Stimulated activated CD8-positive, alpha-beta memory T cell treated with anti-CD3 and anti-CD28 coated beads, Interleukin-4, amount 100 ng/mL, for 24 hours (primary cell): Measurements from ENCODE around the gene SH2D1B.
"Not testable (repeated sequence)": the region's sequence is repeated elsewhere in the genome, so short reads cannot be mapped to it uniquely, and the experiment has no call there.

Source experiments
- DNase-seq: peaks from one replicate; pipeline ENCODE4 v3.0.0-alpha.2; 2020; ENCODE audit warnings: low read depth

The SH2D1B gene, protein sequence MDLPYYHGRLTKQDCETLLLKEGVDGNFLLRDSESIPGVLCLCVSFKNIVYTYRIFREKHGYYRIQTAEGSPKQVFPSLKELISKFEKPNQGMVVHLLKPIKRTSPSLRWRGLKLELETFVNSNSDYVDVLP

DNA sequence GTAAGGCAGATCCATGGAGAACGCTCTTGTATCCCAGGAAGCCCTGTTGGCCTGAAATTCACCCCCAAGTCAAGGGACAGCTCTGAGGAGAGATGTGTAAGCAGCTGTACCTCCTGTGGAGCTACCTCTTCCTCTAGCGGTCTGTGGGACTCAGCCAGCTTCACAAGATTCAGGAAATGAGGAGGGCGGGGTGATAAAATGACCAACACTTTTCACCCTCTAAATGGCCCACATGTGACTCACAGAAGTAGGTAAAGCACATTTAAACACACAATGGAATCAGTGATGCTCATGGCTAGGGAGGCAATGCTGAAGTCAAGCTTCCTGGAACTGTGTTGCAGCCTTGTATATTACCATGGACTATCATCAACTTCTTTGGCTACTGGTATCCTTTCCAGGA is at the start of gene SH2D1B:
Gene SH2D1B (minus strand): TSS at position 135 of the 400 bp plus-strand sequence. CDS start 120 bp downstream, at position 15.
- DNase-seq = no peak

DNA sequence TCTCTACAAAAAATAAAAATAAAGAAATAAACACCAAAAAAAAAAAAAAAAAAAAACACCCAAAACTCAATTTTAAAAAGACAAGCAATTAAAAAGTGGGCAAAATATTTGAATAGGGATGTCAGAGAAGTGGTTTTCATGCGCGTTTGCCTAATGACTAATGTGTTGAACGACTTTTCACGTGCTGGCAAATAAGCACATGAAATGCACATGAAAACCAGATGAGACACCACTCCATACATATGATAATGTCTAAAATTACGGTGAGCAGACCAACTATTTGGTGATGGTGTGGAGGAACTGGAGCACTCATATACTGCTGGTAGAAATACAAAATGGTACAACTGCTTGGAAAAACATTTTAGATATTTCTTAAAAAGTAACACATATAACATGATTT is 46.3 kb upstream of the SH2D1B start:
- DNase-seq = no peak

DNA sequence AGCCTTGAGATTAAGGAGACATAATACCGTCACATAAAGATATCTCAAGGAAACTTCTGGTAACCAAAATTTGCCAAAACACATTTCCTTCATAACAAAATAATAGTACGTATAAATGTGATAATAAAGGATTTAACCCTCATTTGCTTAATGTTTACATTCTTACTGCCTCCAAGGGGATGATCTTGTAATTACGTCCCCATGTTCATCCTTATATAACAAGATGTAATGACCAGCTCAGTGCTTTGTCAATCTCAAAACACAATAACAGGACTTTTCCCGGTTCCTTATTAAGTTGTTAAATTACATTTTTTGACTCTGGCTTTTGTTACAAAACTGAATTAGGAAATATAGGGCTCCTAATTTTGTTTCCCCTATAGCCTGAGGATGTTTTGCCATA is 44.4 kb upstream of the SH2D1B start:
- DNase-seq = no peak

DNA sequence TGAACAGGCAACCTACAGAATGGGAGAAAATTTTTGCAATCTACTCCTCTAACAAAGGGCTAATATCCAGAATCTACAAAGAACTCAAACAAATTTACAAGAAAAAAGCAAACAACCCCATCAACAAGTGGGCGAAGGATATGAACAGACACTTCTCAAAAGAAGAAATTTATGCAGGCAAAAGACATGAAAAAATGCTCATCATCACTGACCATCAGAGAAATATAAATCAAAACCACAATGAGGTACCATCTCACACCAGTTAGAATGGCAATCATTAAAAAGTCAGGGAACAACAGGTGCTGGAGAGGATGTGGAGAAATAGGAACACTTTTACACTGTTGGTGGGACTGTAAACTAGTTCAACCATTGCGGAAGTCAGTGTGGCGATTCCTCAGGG is 42.4 kb upstream of the SH2D1B start:
- not testable (repeated sequence) for DNase-seq

DNA sequence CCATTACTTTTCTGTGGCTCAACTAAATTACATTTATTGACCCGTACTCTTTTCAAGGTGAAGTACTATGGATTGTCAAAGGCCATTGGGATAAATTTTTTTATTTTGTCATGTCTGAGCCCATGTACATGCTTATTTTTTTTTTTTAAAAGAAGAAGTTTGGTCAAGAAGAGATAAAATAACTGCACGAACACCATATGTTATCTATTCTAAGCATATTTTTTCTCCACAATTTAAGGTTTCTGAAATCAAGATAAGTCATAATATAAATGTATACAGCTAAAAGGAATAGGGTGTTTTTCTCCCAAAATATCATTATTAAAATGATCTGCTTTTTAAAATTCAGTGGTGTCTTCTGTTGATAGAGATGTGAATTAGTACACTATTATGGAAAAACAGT is 35.0 kb upstream of the SH2D1B start:
- no peak for DNase-seq

DNA sequence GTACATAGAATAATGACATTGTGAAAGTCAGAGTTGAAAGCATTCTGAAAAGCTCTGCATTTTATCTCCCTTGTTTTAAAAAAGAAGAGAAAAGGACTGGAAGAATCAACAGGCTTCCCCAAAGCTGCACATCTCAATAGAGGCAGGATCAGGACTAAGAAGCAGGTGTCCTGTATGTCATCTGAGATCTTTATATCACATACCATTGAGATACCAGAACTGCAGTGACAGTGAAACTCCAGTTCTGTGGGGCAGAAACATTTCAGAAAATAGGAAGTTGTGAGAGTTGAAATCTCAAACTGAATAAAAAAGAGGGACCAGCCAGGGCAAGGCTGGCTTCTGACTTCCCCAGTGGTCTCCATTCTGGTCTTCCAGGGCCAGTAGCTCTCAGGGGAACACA is 33.0 kb upstream of the SH2D1B start:
- DNase-seq = no peak

DNA sequence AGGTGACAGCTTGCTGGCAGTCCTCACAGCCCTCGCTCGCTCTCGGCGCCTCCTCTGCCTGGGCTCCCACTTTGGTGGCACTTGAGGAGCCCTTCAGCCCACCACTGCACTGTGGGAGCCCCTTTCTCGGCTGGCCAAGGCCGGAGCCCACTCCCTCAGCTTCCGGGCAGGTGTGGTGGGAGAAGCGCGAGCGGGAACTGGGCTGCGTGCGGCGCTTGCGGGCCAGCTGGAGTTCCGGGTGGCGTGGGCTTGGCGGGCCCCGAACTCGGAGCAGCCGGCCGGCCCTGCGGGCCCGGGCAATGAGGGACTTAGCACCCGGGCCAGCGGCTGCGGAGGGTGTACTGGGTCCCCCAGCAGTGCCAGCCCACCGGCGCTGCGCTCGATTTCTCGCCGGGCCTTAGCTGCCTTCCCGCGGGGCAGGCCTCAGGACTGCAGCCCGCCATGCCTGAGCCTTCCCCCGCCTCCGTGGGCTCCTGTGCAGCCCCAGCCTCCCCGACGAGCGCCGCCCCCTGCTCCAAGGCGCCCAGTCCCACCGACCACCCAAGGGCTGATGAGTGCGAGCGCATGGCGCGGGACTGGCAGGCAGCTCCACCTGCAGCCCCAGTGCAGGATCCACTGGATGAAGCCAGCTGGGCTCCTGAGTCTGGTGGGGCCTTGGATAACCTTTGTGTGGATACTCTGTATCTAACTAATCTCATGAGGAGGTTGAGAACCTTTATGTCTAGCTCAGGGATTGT is 21.2 kb upstream of the SH2D1B start:
- DNase-seq = not testable (repeated sequence)

DNA sequence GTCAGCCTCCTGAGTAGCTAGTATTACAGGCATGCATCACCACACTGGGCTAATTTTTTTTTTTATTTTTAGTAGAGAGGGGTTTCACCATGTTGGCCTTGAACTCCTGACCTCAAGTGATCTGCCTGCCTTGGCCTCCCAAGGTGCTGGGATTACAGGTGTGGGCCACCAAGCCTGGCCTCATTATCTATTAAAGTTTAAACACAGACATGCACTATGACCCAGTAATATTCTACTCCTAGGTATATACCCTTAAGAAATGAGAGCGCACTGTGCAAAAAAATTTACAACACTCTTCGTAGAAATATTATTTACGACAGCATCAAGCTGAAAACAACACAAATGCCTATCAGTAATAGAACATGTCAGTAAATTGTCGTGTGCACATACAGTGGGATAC is 18.6 kb upstream of the SH2D1B start:
- no peak for DNase-seq

DNA sequence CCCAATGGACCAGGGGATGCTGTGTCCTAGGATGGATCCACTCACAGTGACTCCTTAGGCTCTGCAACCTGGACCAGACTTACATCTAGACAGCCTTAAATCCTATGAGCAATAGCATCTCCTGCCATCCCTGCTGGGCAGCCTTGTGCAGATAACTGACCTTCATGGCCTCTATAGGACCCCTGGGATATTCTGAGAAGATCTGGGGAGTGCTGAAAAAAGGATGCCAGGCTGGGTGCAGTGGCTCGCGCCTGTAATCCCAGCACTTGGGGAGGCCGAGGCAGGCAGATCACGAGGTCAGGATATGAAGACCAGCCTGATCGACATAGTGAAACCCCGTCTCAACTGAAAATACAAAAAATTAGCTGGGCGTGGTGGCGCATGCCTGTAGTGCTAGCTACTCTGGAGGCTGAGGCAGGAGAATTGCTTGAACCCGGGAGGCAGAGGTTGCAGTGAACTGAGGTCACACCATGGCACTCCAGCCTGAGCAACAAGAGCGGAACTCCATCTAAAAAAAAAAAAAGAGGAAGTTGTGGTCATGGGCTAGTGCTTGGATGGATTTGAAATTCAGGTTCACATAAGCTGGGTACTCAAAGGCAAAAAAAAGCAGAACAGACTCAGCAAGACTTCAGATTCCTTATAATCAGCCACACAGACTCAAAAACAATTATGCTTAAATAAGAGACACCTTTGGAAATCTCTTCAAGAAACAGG is 10.9 kb upstream of the SH2D1B start:
- no peak for DNase-seq

DNA sequence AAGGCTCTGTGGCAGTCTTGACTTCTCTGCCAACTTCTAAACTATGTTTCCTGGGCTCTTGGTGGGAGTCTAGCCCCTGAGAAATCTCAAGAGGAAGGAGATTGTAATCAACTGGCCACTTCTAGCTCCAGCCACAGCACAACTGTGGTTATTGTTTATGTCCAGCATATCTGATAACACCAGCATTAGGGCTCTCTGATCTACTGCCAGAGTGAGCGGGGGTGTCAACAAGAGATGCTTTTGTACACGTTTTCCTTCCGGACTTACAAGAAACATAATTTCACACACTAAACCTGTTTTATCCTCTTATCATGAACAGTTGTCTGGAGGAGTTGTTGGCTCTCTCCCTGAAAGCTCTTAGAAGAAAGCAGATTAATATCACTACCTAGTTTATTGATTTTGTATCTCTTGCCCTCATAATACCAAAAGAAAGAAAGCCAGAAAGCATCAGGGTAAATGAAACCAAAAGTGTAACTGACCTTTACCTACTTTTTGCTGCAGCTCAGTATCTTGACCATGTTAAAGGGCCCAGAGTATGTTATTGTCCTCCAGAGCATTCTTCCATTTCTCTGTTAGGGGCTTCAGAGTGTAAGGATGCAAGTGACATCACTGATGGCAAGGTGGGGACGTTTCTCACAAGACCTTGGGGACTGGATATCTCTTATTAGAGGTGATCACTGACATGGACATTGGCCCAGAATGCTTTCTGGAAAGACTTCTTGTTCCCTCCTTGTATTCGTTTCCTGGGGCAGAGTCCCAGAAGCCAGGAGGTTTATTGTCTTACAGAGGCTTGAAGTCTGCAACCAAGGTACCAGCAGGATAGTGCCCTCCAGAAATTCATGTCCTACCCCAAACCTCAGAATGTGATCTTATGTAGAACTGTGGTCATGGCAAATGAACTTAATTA is 9.6 kb upstream of the SH2D1B start:
- no peak for DNase-seq

DNA sequence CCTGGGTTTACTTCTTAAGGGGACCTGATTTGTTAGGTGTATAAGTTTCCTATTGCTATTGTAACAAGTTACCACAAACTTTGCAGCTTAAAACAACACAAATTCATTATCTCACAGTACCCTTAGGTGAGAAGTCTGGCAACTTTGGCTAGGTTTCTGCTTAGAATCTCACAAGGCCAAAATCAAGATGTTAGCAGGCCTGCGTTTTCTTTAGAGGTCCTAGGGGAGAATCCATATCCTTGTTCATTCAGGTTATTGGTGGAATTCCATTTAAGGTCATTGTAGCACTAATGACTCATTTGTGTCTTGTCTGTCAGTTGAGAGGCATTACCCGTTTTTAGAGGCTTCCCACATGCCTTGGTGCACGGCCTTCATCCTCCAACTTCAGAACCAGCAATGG is 8.2 kb upstream of the SH2D1B start:
- DNase-seq = no peak

DNA sequence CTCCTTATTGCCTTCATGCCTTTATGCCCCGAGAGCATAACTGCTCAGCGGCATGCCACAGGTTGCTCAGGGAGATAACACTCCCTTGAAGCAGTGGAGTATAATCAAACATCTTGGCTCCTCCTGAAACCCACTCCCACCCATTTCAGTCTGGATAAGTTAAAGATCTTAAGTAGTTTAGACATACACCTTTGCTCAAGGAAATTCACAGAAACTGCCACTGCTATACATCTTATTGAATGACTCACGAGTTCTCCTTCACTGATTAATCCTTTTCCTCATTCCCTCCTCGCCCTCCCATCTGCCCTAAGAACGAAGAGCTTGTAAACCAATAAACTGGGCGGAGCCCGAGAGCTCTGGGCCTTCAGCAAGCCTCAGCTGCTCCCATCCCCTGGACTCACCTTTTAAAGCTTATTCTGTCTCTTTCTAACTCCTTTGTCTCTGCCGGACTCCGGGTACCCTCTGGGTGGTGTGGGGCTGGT is 7.6 kb upstream of the SH2D1B start:
- not testable (repeated sequence) for DNase-seq

DNA sequence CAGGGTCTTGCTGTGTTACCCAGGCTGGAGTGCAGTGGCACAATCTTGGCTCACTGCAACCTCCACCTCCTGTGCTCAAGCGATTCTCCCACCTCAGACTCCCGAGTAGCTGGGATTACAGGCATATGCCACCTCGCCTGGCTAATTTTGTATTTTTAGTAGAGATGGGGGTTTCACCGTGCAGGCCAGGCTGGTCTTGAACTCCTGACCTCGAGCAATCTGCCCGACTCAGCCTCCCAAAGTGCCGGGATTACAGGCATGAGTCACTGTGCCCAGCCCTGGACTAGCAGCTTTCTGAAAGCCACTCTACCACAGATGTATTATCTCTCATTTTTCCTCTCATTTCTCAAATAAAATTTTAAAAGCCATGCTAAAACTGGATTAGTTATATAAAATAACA is 6.6 kb upstream of the SH2D1B start:
- DNase-seq = not testable (repeated sequence)

DNA sequence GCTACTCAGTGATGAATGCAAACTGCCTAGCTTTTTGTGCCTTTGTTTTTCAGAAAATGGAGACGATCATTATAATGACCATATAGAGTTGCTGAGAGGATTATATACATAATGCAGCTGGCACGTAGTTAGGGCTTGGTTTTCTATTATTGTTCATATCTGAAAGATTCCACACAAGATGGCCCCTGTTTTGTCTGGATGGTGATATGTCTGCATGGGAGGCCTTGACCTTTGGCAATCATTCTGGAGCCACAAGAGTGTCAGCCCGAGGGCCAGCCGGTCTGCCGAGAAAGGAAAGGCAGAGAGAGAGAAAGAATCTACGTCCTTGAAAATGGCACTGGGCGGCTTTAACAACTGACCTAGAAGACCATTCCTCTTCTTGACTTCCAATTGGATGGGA is 5.7 kb upstream of the SH2D1B start:
- DNase-seq = no peak

DNA sequence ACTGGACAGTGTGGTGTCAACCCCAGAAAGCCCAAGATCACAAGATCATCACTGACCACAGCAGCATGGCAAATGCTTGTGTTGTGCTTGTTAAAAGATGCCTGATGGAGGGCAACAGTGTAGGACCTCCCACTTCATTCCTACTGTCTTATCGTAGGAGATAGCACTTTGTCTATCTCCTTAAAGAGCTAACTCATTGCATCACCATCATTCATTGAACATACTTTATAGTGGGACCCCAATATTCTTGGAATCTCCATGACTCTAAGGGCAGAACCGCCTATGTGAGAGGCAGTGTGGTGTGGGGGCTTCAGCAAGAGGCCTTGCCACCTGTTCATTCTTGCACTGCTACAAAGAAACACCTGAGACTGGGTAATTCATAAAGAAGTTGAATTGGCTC is 5.0 kb upstream of the SH2D1B start:
- DNase-seq = no peak

DNA sequence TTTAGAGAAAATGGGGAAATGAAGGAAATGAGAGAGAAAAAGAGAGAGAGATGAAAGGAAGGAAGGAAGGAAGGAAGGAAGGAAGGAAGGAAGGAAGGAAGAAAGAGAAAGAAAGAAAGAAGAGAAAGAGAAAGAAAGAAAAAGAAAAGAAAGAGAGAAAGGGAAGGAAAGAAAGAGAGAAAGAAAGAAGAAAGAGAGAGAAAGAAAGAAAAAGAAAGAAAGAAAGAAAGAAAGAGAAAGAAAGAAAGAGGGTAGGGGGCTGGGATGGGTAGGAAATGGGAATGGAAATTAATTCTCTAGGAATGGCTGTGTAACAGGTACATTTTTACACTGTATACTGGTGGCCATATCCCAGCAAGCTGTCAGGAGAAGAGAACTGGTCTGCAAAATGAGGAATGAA is 4.3 kb upstream of the SH2D1B start:
- no peak for DNase-seq

DNA sequence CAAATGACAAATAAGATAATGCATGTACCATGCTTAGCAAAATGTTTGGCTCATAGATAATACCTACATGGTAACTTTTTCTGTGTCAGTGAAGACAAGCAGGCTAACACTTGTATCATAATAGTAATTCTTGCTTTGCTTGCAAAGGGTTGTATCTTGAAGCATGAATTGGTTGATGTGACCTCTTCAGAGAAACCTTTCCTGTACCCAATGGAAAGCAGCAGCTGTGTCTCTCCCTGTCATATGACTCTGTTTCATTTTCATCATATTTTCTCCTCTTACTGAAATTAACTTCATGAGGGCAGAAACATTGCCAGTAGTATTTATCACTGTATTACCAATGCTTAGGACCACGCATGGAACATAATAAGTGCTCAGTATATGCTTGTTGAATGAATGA is 4.4 kb downstream of the SH2D1B start:
- DNase-seq = no peak

DNA sequence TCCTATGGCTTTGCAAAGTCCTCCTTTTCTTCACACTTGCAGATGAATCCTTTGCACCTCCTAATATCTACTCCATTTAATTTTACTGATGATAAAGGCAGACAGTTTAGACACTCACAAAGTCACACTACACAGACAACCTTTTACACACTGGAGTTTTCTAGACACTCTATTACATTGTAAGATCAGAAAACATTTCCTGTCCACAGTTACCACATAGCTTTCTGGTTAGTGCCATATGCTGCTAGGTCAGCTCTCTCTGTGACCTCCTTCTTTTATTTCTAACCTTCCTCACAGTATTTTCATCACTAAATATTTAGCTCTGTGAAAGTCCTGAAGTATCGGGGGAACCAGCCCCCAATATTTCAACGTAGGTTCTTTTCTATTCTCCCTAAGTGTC is 5.1 kb downstream of the SH2D1B start:
- no peak for DNase-seq

DNA sequence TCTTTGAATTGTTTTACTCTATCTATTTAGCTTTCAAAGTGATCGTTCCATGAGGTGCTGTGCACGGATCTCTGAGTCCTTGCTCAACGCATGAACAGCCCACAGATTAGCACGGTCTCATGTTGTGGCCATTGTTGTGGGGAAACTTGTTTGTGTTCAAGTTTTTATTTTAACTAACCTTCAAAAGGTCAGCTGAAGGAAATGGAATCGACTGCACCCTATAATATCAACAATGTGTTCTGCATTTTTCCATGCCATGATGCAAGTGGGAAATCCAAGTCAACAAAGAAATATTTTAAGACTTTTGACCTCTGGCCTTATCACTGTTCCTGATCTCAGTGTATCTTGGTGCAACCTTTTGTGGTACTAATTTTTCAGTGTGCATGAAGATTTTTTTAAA is 6.1 kb downstream of the SH2D1B start:
- no peak for DNase-seq

DNA sequence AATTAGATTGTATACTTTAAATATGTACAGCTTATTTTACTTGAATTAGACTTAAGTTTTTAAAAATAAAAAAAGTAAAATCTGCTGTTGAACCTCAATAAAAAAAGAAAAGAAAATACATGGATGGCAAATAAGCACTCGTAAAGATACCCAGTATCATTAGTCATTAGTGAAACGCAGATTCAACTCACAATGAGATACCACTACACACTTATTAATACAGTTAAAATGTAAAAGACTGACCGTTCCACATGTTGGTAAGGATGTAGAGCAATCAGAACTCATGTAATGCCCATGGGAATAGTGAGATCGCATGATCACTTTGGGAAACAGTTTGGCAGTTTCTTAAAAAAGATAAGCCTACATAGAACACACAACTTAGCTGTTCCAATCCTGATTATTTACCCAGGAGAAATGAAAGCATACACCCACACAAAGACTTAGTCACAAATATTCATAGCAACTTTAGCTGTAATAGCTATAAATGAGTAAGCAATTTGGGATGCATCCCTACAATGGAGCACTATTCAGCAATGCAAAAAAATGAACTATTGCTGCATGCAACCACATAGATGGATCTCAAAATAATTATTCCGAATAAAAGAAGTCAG is 7.3 kb downstream of the SH2D1B start:
- DNase-seq = no peak

DNA sequence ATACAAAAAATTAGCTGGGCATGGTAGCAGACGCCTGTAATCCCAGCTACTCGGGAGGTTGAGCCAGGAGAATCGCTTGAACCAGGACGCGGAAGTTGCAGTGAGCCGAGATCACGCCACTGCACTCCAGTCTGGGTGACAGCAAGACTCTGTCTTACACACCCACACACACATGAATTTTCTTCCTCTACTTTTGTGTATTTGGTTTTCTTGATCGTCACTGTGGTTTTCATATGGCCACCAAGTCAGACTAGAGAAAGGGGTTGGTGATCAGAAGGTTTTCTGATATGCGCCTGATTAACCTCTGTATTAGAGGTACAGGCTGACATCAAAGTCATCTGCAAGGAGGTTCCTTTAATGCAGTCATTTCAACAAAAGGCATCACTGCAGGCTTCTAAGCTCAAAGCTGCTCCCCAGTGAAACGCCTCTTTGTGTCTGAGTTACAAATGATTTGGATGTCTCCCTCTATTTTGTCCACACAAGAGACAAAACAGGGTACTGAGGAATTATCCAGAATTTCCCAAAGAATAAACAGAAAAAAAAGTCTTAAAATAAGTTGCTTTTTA is 11.1 kb downstream of the SH2D1B start:
- DNase-seq = no peak
